Endodermal cell (in vitro differentiated cells): ENCODE data around the gene DGKE. TPM values are rescaled to one million over a fixed set of nuclear protein-coding genes. Genes with fewer than 3 reads are reported as not detected.

Source experiments
- DNase-seq: peaks from one replicate; pipeline ENCODE4 v3.0.0-alpha.2; 2017
- H3K27ac ChIP-seq: 2 replicates; pipeline ENCODE4 v1.5.1; 2013; ENCODE audit warnings: mild to moderate bottlenecking, low read depth, low read length, moderate library complexity
- H3K27me3 ChIP-seq: 2 replicates; pipeline ENCODE4 v1.6.1; 2013; ENCODE audit warnings: mild to moderate bottlenecking, low read length, moderate library complexity; ENCODE audit not compliant: insufficient read depth, control insufficient read depth, poor library complexity, severe bottlenecking
- H3K36me3 ChIP-seq: 2 replicates; pipeline ENCODE4 v1.7.0; 2013; ENCODE audit warnings: mild to moderate bottlenecking, low read length, moderate library complexity; ENCODE audit not compliant: control insufficient read depth, insufficient read depth
- H3K4me1 ChIP-seq: one replicate; pipeline ENCODE4 v1.7.0; 2013; ENCODE audit warnings: low read length; ENCODE audit not compliant: control insufficient read depth, insufficient read depth
- H3K4me3 ChIP-seq: 2 replicates; pipeline ENCODE4 v1.5.1; 2013; ENCODE audit warnings: mild to moderate bottlenecking, low read length, moderate library complexity
- H3K9ac ChIP-seq: 2 replicates; pipeline ENCODE4 v1.6.1; 2013; ENCODE audit warnings: mild to moderate bottlenecking, low read length, moderate library complexity; ENCODE audit not compliant: poor library complexity, severe bottlenecking; ENCODE audit errors: extremely low read depth
- H3K9me3 ChIP-seq: 2 replicates; pipeline ENCODE4 v1.6.1; 2013; ENCODE audit warnings: mild to moderate bottlenecking, low read length, moderate library complexity; ENCODE audit not compliant: control insufficient read depth
- H3K27ac Mint-ChIP-seq: 2 replicates; pipeline ENCODE4 v1.8.0; 2020; ENCODE audit warnings: mixed read lengths
- H3K27me3 Mint-ChIP-seq: 2 replicates; pipeline ENCODE4 v1.8.0; 2021; ENCODE audit warnings: mild to moderate bottlenecking, mixed read lengths; ENCODE audit not compliant: insufficient read depth
- H3K36me3 Mint-ChIP-seq: 2 replicates; pipeline ENCODE4 v1.8.0; 2020; ENCODE audit warnings: low read depth, mixed read lengths
- H3K4me1 Mint-ChIP-seq: 2 replicates; pipeline ENCODE4 v1.8.0; 2020; ENCODE audit warnings: mixed read lengths
- H3K4me3 Mint-ChIP-seq: 2 replicates; pipeline ENCODE4 v1.8.0; 2020; ENCODE audit warnings: mild to moderate bottlenecking, moderate library complexity, mixed read lengths
- H3K9me3 Mint-ChIP-seq: 2 replicates; pipeline ENCODE4 v1.8.0; 2020; ENCODE audit warnings: mild to moderate bottlenecking, mixed read lengths
- WGBS, 2 experiments: methylation state at CpG; one replicate each; pipeline versions ENCODE4 v1.1.5 to v1.1.7; 2013; ENCODE audit warnings: missing lambda C conversion rate in 2 of 2, mixed read lengths in 1 of 2; ENCODE audit not compliant: insufficient coverage in 1 of 2, insufficient read length in 1 of 2; 5-methylcytosine and 5-hydroxymethylcytosine counted together
- total RNA-seq, 2 donors: library from RNA; stranded (reverse); fragmentation: NEBNext Ultra II Directional in 1 of 2; extraction: Animal tissue kit (Norgen Biotek cat#: 25700) in 1 of 2; gene quantifications; 2 replicates in 1 of 2; 3 replicates in 1 of 2; pipeline ENCODE4 v1.2.1, GENCODE V29; 2021
- TF ChIP-seq, protein P1 (sequence below): fragments of 200-600 bp; sonication (generic); conservative IDR thresholded peaks from 2 replicates; pipeline ENCODE4 v1.5.0; 2021; ENCODE audit warnings: antibody characterized with exemption, mild to moderate bottlenecking

DGKE gene
- total RNA-seq, 2 donors from 2014 or later, result 3.5 to 7.1 TPM

DNA sequence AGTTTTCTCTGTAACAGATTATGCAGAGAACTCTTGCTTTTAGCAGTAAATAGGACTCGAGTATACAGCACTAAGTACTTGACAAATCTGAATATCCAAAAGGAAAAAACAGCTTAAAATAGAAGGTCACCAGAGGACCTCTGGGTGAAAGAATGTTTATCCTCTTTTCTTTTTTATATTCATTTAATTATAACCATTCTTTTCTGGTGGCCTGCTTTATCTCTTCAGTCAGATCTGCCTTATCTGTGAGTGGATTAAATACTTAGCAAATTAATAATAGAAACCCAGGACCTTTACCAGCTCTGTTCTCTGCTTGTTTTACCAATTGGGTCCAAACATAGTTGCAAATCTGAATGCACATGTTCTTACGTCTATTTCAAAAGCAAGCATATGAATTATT, 8.6 kb downstream of the DGKE start:
- Histone ChIP-seq H3K4me3 (no peak overlapping the region), H3K9me3 (no peaks in the 10 kb centered on the region), H3K4me1 (no peaks in the 10 kb centered on the region), H3K27ac (no peak overlapping the region), H3K9ac (no peak overlapping the region), H3K36me3 (peaks cover 7% of the 10 kb centered on the region), H3K27me3 (no peaks in the 10 kb centered on the region)
- TF ChIP-seq, protein P1, sequence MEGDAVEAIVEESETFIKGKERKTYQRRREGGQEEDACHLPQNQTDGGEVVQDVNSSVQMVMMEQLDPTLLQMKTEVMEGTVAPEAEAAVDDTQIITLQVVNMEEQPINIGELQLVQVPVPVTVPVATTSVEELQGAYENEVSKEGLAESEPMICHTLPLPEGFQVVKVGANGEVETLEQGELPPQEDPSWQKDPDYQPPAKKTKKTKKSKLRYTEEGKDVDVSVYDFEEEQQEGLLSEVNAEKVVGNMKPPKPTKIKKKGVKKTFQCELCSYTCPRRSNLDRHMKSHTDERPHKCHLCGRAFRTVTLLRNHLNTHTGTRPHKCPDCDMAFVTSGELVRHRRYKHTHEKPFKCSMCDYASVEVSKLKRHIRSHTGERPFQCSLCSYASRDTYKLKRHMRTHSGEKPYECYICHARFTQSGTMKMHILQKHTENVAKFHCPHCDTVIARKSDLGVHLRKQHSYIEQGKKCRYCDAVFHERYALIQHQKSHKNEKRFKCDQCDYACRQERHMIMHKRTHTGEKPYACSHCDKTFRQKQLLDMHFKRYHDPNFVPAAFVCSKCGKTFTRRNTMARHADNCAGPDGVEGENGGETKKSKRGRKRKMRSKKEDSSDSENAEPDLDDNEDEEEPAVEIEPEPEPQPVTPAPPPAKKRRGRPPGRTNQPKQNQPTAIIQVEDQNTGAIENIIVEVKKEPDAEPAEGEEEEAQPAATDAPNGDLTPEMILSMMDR, result no peak
- no peak overlapping the region for H3K4me3 Mint-ChIP-seq
- no peaks in the 10 kb centered on the region for H3K36me3 Mint-ChIP-seq
- H3K27ac Mint-ChIP-seq, result no peak overlapping the region
- DNase-seq, result no peak
- WGBS, 2 experiments, result 85 to 95% methylated on average over 1 to 2 of the region's 2 CpGs
- no peaks in the 10 kb centered on the region for H3K9me3 Mint-ChIP-seq
- no peaks in the 10 kb centered on the region for H3K27me3 Mint-ChIP-seq
- no peaks in the 10 kb centered on the region for H3K4me1 Mint-ChIP-seq

DNA sequence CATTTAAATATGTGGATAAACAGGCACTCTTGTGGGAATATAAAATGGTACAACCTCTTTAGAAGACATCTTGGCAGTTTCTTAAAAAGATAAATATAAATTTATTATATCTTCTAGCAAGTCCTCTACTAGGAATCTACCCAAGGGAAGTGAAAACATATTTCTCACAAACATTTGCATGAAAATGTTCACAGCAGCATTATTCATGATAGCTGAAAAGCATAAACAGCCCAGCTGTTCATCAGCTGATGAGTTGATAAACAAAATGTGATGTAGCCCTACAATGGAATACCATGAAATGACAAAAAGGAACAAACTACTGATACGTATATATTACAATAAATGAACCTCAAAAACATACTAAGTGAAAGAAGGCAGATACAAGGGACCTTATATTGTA, 12.0 kb downstream of the DGKE start:
- no peak for DNase-seq
- Mint-ChIP-seq H3K4me1 (no peaks in the 10 kb centered on the region), H3K9me3 (no peaks in the 10 kb centered on the region), H3K27me3 (no peaks in the 10 kb centered on the region), H3K36me3 (peaks cover 3% of the 10 kb centered on the region), H3K27ac (no peak overlapping the region), H3K4me3 (no peak overlapping the region)
- Histone ChIP-seq H3K36me3 (peaks cover 4% of the 10 kb centered on the region), H3K4me3 (no peak overlapping the region), H3K9me3 (no peaks in the 10 kb centered on the region), H3K27ac (no peak overlapping the region), H3K4me1 (no peaks in the 10 kb centered on the region), H3K9ac (no peak overlapping the region), H3K27me3 (no peaks in the 10 kb centered on the region)
- TF ChIP-seq, protein P1, result no peak
- no CpG with 5 or more reads among the region's 1 CpG for WGBS, 2 experiments

DNA sequence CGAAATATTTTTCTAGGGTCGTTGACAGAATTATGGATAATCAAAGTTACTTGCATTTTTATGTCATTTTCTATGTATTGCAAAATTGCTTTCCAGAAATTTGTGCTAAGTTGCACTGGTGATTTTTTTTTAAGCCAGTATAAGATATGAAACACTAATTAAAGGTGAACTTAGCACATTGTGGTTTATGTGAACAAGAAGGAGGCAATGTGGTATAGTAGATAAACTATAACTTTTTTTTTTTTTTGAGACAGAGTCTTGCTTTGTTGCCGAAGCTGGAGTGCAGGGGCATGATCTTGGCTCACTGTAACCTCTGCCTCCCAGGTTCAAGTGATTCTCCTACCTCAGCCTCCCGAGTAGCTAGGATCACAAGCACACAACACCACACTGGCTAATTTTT, 13.2 kb downstream of the DGKE start:
- H3K9ac ChIP-seq, result no peak overlapping the region
- no peak overlapping the region for H3K4me3 ChIP-seq
- 94 to 100% methylated on average over 2 to 3 of the region's 4 CpGs for WGBS, 2 experiments
- Mint-ChIP-seq H3K27me3 (no peaks in the 10 kb centered on the region), H3K36me3 (peaks cover 3% of the 10 kb centered on the region), H3K4me3 (no peak overlapping the region), H3K27ac (no peak overlapping the region), H3K9me3 (no peaks in the 10 kb centered on the region), H3K4me1 (no peaks in the 10 kb centered on the region)
- DNase-seq, result no peak
- H3K27me3 ChIP-seq, result no peaks in the 10 kb centered on the region
- no peaks in the 10 kb centered on the region for H3K9me3 ChIP-seq
- TF ChIP-seq, protein P1, result no peak
- peaks cover 8% of the 10 kb centered on the region for H3K36me3 ChIP-seq
- no peak overlapping the region for H3K27ac ChIP-seq
- H3K4me1 ChIP-seq, result no peaks in the 10 kb centered on the region
